Bronchial epithelial cell (primary cell): ENCODE measurements around the gene RBM44. TPM values are rescaled to one million over a fixed set of nuclear protein-coding genes. Genes with fewer than 3 reads are reported as not detected.

ENCODE experiments used
- DNase-seq: peaks from one replicate; pipeline ENCODE4 v3.0.0-alpha.2; 2010; ENCODE audit warnings: low read depth
- FAIRE-seq: peaks from 2 replicates; lab custom pipeline; 2011; peaks lifted over from hg19 to GRCh38; lab: Jason Lieb, UNC
- H3K27me3 ChIP-seq: 2 replicates; pipeline ENCODE4 v1.5.1; 2011; ENCODE audit warnings: low read length; ENCODE audit not compliant: control insufficient read depth, insufficient read depth
- H3K36me3 ChIP-seq: 2 replicates; pipeline ENCODE4 v1.5.1; 2011; ENCODE audit warnings: low read length; ENCODE audit not compliant: control insufficient read depth, insufficient read depth
- H3K4me3 ChIP-seq: 2 replicates; pipeline ENCODE4 v1.5.1; 2011; ENCODE audit warnings: mild to moderate bottlenecking, low read depth, low read length, control low read depth
- CTCF ChIP-seq: IDR thresholded peaks from 2 replicates; pipeline ENCODE4 v1.5.1; 2011; ENCODE audit warnings: mild to moderate bottlenecking, moderate library complexity, low read length, control low read depth, inconsistent platforms; ENCODE audit not compliant: insufficient read depth, severe bottlenecking
- total RNA-seq: library from RNA; depleted of rRNA; stranded (reverse); fragments of >200 nt; gene quantifications from 2 replicates; pipeline ENCODE4 v1.2.1, GENCODE V29; 2014

Gene RBM44
- total RNA-seq, 1 donor from 2014 or later, result 0.26 TPM

- Histone ChIP-seq H3K27me3 (no peaks in the 10 kb centered on the region), H3K36me3 (no peaks in the 10 kb centered on the region), H3K4me3 (no peak overlapping the region)
- TF ChIP-seq CTCF, result no peak
- no peak for DNase-seq
- FAIRE-seq, result no peak
Measured at GRCh38 chr2:237823544-237823943, 25.0 kb downstream of the RBM44 start.

GRCh38 chr2:237824085-237824484 lies 25.5 kb downstream of the RBM44 start:
- TF ChIP-seq CTCF, result no peak
- Histone ChIP-seq H3K27me3 (no peaks in the 10 kb centered on the region), H3K36me3 (no peaks in the 10 kb centered on the region), H3K4me3 (no peak overlapping the region)
- FAIRE-seq (no peak), DNase-seq (peak; percentile 39)

DNA sequence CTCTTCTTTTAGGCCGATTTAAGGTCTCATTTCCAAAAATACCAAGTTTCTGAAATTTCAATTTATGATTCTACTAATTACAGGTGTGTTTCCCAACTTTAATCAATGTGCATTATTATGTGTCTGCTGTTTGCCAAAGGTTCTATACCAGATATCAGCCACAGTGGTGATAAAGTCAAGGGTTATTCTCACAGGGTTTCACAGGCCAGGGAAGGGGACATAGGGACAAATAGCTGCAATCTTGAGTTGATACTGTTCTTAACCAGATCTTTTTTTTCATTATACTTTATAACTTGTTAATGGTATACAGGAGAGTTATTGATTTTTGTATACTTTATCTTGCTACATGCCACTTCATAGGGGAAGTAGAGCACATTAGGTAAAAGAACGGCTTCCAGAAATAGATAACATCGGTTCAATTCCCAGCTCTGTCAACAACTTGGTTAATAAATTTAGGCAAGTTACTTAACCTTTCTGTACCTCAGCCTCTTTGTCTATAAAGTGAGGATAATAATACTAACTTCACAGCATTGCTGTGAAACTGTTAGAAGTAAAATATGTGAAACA lies 28.9 kb downstream of the RBM44 start:
- H3K27me3 ChIP-seq, result no peaks in the 10 kb centered on the region
- FAIRE-seq, result no peak
- no peak for TF ChIP-seq CTCF
- DNase-seq, result no peak
- H3K36me3 ChIP-seq, result no peaks in the 10 kb centered on the region
- H3K4me3 ChIP-seq, result no peak overlapping the region

GRCh38 chr2:237830522-237830921 lies 31.9 kb downstream of the RBM44 start:
- no peak for FAIRE-seq
- Histone ChIP-seq H3K36me3 (no peaks in the 10 kb centered on the region), H3K27me3 (no peaks in the 10 kb centered on the region), H3K4me3 (no peak overlapping the region)
- no peak for TF ChIP-seq CTCF
- DNase-seq, result no peak

- H3K36me3 ChIP-seq, result no peaks in the 10 kb centered on the region
- no peak for TF ChIP-seq CTCF
- no peak for FAIRE-seq
Measured at GRCh38 chr2:237833546-237833945, 35.0 kb downstream of the RBM44 start.

GRCh38 chr2:237835372-237835771 lies 36.8 kb downstream of the RBM44 start:
- no peaks in the 10 kb centered on the region for H3K27me3 ChIP-seq
- FAIRE-seq, result no peak
- TF ChIP-seq CTCF, result no peak
- no peak overlapping the region for H3K4me3 ChIP-seq
- DNase-seq, result no peak
- no peaks in the 10 kb centered on the region for H3K36me3 ChIP-seq

More at GRCh38 chr2:237833546-237833945, 35.0 kb downstream of the RBM44 start:
- no peak overlapping the region for H3K4me3 ChIP-seq
- no peak for DNase-seq
- no peaks in the 10 kb centered on the region for H3K27me3 ChIP-seq
